Right lobe of liver (tissue), 6 donors: ENCODE results near the gene DOCK7. TPM values are rescaled to one million over a fixed set of nuclear protein-coding genes. Genes with fewer than 3 reads are reported as not detected.

Source experiments
- ATAC-seq, 4 donors: fragments of 200-7000 bp; cut with Tn5 transposase; one replicate each; pipeline ENCODE4 v1.9.1; 2020; ENCODE audit warnings: mild to moderate bottlenecking in 4 of 4, moderate library complexity in 4 of 4
- DNase-seq, 3 donors: peaks; one replicate each; pipeline ENCODE4 v3.0.0-alpha.2; 2020
- H3K27ac ChIP-seq, 3 donors: fragments of 200-600 bp; one replicate each; pipeline ENCODE4 v1.8.0; 2022
- H3K27me3 ChIP-seq, 2 donors: fragments of 200-600 bp; one replicate each; pipeline ENCODE4 v1.8.0; 2022
- H3K36me3 ChIP-seq, 4 donors: fragments of 200-600 bp; sonication (generic) in 1 of 4; one replicate each; pipeline versions ENCODE4 v1.5.1 to v1.8.0; 2017 to 2022; ENCODE audit warnings: control low read depth in 1 of 4
- H3K4me1 ChIP-seq, 4 donors: fragments of 200-600 bp; sonication (generic) in 1 of 4; one replicate each; pipeline versions ENCODE4 v1.5.1 to v1.8.0; 2017 to 2022; ENCODE audit warnings: control low read depth in 1 of 4
- H3K4me3 ChIP-seq, 3 donors: fragments of 200-600 bp; one replicate each; pipeline ENCODE4 v1.8.0; 2022
- H3K9me3 ChIP-seq, 4 donors: fragments of 200-600 bp; sonication (generic) in 1 of 4; one replicate each; pipeline versions ENCODE4 v1.5.1 to v1.8.0; 2017 to 2022; ENCODE audit warnings: control low read depth in 1 of 4
- CTCF ChIP-seq, 4 donors: fragments of 200-600 bp in 3 of 4; fragments of 450-650 bp in 1 of 4; IDR thresholded peaks; one replicate each; pipeline versions ENCODE4 v1.5.1 to v1.8.0; 2016 to 2022; ENCODE audit warnings: antibody characterized with exemption in 4 of 4, mild to moderate bottlenecking in 2 of 4
- POLR2A ChIP-seq: fragments of 450-650 bp; IDR thresholded peaks from one replicate; pipeline ENCODE4 v1.6.1; 2017; ENCODE audit warnings: antibody characterized with exemption, mild to moderate bottlenecking
- WGBS: methylation state at CpG from one replicate; pipeline ENCODE4 v1.1.6; 2018; ENCODE audit warnings: low coverage, low lambda C conversion rate; ENCODE audit not compliant: insufficient coverage; ENCODE audit errors: missing lambda C conversion rate; 5-methylcytosine and 5-hydroxymethylcytosine counted together
- intact Hi-C, 2 donors: fragments of 100-400 bp; cut with DNase I; formaldehyde crosslinking; loops; one replicate each; pipeline versions ENCODE4 v1.11.2 to v1.14.1; 2022
- total RNA-seq, 6 experiments: library from RNA; depleted of rRNA in 2 of 6; stranded (reverse); fragments of >200 nt in 2 of 6; fragmentation: NEBNext Ultra II Directional in 3 of 6; extraction: Animal tissue kit (Norgen Biotek cat#: 25700) in 3 of 6; gene quantifications; one replicate each; pipeline versions ENCODE4 v1.1.0 to v1.2.4, GENCODE V29; 2016 to 2023
- donor health status: DM: no; HTN: yes; CAD: no.
- donor health status: DM: no; HTN: no; CAD: no.
- donor health status: DM: no; HTN: no; CAD: no.
- donor health status: DM: no; HTN: yes; CAD: no.
- donor health status: DM: no; HTN: yes; CAD: no.

The DOCK7 gene
- total RNA-seq, 6 experiments from 2014 or later: 14.1 to 28.4 (median 20.1) TPM

DNA sequence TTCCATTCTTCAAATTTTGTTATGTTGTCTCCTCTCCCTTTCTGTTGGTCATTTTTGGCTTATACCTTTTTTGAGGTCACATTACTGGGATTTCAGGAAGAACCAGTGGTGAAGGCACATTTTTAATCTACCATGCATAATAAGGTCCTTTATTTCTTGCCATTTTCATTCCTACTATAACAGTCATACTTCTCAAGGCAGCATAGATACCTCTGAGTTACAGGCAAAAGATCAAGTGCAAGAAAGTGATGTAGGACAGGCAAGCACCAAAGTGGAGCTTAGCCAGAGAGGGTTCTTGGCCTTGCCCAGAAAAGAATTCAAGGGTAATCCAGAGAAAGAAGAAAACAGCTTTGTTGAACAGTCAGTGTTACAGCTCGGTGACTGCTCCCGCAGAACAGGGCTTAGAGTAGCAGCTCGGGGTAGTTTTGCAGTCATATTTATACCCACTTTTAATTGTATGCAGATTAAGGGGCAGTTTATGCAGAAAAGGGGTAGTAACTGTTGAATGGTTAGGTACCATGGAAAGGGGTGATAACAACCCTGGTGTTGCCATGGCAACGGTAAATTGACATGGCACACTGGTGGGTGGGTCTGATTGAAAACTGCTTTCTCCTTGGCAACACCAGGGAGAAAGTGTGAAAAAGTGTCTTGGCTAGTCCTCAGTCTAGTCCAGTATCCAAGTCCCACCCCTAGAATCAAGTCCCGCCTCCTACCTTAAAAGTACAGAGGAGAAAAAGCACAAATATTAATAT, 39.6 kb upstream of the DOCK7 start:
- no peaks in the 10 kb centered on the region for H3K36me3 ChIP-seq
- intact Hi-C loops: no loop called here
- no peaks in the 10 kb centered on the region for H3K9me3 ChIP-seq
- DNase-seq: no peak
- H3K27ac ChIP-seq: no peak overlapping the region
- H3K4me1 ChIP-seq: peaks cover 0 to 15% (median 2%) of the 10 kb centered on the region in 4 donors
- ATAC-seq: no peak
- TF ChIP-seq POLR2A: no peak
- no peak for TF ChIP-seq CTCF (IDR thresholded peaks at IDR 0.05)
- H3K4me3 ChIP-seq: no peak overlapping the region
- H3K27me3 ChIP-seq: no peaks in the 10 kb centered on the region
- WGBS: 94% methylated on average over 5 of the region's 5 CpGs

- TF ChIP-seq CTCF (IDR thresholded peaks at IDR 0.05): no peak
- TF ChIP-seq POLR2A: no peak
- no peaks in the 10 kb centered on the region for H3K27me3 ChIP-seq
- no peaks in the 10 kb centered on the region for H3K36me3 ChIP-seq
- H3K4me1 ChIP-seq: peaks cover 0 to 6% (median 0%) of the 10 kb centered on the region in 4 donors
- 20% methylated on average over 2 of the region's 2 CpGs for WGBS
- H3K4me3 ChIP-seq: no peak overlapping the region
- no peak overlapping the region for H3K27ac ChIP-seq
- intact Hi-C loops: no loop called here
- DNase-seq (no peak), ATAC-seq (peak in 1 of 4 donors; percentile 11)
- no peaks in the 10 kb centered on the region for H3K9me3 ChIP-seq
Observed at GRCh38 chr1:62726011-62726442, 37.8 kb upstream of the DOCK7 start.

GRCh38 chr1:62725255-62725654, 37.1 kb upstream of the DOCK7 start:
- Histone ChIP-seq H3K9me3 (no peaks in the 10 kb centered on the region), H3K36me3 (no peaks in the 10 kb centered on the region), H3K27ac (no peak overlapping the region), H3K4me1 (peaks cover 0 to 6% (median 0%) of the 10 kb centered on the region in 4 donors), H3K27me3 (no peaks in the 10 kb centered on the region), H3K4me3 (no peak overlapping the region)
- intact Hi-C loops: no loop called here
- ATAC-seq: peak in 3 of 4 donors; percentile 35 to 83 (median 59)
- TF ChIP-seq POLR2A: no peak
- TF ChIP-seq CTCF (IDR thresholded peaks at IDR 0.05): no peak
- WGBS: 11% methylated on average over 1 of the region's 1 CpG
- no peak for DNase-seq

DNA sequence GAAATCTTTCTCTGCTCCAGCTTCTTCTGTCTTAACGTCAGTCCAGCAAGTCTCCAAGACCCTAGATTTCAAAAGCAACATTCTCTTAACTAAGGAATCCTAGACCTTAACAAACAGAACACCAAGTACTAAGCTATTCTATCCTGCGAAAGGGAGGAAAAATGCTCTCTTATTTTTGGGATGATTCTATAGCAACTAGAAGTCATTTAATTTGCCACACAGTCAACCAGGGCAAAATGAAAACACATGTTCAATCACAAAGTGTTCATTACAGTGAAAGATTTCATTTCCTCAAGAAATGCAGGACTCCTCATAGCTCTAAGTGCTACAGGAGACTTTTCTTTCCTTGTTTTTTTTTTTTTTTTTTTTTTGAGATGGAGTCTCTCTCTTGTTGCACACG, 36.2 kb upstream of the DOCK7 start:
- Histone ChIP-seq H3K27ac (no peak overlapping the region), H3K4me3 (no peak overlapping the region), H3K4me1 (peaks cover 0 to 6% (median 0%) of the 10 kb centered on the region in 4 donors), H3K9me3 (no peaks in the 10 kb centered on the region), H3K36me3 (no peaks in the 10 kb centered on the region), H3K27me3 (no peaks in the 10 kb centered on the region)
- 89% methylated on average over 1 of the region's 3 CpGs for WGBS
- TF ChIP-seq POLR2A (no peak), CTCF (IDR thresholded peaks at IDR 0.05) (no peak)
- intact Hi-C loops: no loop called here
- ATAC-seq: no peak
- no peak for DNase-seq
